ENCODE results near the gene DNAJC13.
"Not testable (repeated sequence)": the region's sequence is repeated elsewhere in the genome, so short reads cannot be mapped to it uniquely, and the experiment has no call there.

The DNAJC13 gene

GRCh38 chr3:132416807-132417694, at the start of gene DNAJC13:
DNAJC13 (plus strand) TSS chr3:132417502; CDS start chr3:132434551, 17,049 bp downstream.
- DNase-seq = peak; percentile 99

GRCh38 chr3:132368515-132368914, 48.8 kb upstream of the DNAJC13 start:
- DNase-seq = no peak

- DNase-seq = no peak
Observed at GRCh38 chr3:132368962-132369361, 48.3 kb upstream of the DNAJC13 start.

GRCh38 chr3:132376945-132377354, 40.4 kb upstream of the DNAJC13 start:
- DNase-seq = not testable (repeated sequence)

- DNase-seq = no peak
Observed at GRCh38 chr3:132378048-132378762, 39.1 kb upstream of the DNAJC13 start.

- peak; percentile 7 for DNase-seq
Observed at GRCh38 chr3:132378846-132379245, 38.5 kb upstream of the DNAJC13 start.

- DNase-seq = no peak
Observed at GRCh38 chr3:132380920-132381319, 36.4 kb upstream of the DNAJC13 start.

GRCh38 chr3:132381348-132381944, 35.9 kb upstream of the DNAJC13 start:
- DNase-seq = no peak

GRCh38 chr3:132382267-132382666, 35.0 kb upstream of the DNAJC13 start:
- no peak for DNase-seq

- DNase-seq = no peak
Observed at GRCh38 chr3:132382688-132383194, 34.6 kb upstream of the DNAJC13 start.

- no peak for DNase-seq
Observed at GRCh38 chr3:132386259-132386658, 31.0 kb upstream of the DNAJC13 start.

GRCh38 chr3:132392675-132393074, 24.6 kb upstream of the DNAJC13 start:
- DNase-seq = not testable (repeated sequence)

GRCh38 chr3:132394320-132394719, 23.0 kb upstream of the DNAJC13 start:
- DNase-seq = peak; percentile 20

- no peak for DNase-seq
Observed at GRCh38 chr3:132395126-132395525, 22.2 kb upstream of the DNAJC13 start.

GRCh38 chr3:132396255-132396654, 21.0 kb upstream of the DNAJC13 start:
- DNase-seq = no peak

GRCh38 chr3:132396776-132397175, 20.5 kb upstream of the DNAJC13 start:
- not testable (repeated sequence) for DNase-seq

- peak; percentile 55 for DNase-seq
Observed at GRCh38 chr3:132399054-132399929, 18.0 kb upstream of the DNAJC13 start.

GRCh38 chr3:132401255-132401654, 16.0 kb upstream of the DNAJC13 start:
- no peak for DNase-seq

GRCh38 chr3:132404276-132404675, 13.0 kb upstream of the DNAJC13 start:
- DNase-seq = no peak

GRCh38 chr3:132405188-132405587, 12.1 kb upstream of the DNAJC13 start:
- DNase-seq = no peak

GRCh38 chr3:132405609-132406299, 11.5 kb upstream of the DNAJC13 start:
- no peak for DNase-seq

GRCh38 chr3:132406587-132406986, 10.7 kb upstream of the DNAJC13 start:
- DNase-seq = no peak

All from NCI-H1105 (cell line).